ENCODE data around the gene IQCK.

Gene IQCK

DNA sequence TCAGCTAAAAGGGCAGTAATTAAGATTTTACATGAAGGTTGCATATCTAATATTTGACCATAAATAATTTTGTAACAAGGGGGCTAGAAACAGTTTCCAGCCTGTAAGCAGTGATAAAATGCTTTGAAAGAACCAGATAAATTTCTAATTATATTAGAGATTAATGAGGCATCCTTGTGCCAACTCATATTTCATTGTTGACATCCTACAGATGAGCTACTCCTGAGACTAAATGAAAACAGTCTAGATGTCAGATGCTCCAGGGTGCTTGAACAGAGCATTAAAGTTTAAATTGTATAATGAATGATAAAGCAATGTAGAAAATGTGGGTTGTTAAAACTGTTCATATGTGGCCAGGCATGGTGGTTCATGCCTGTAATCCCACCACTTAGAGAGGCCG, 23.3 kb downstream of the IQCK start:
- no peaks in the 10 kb centered on the region for H3K36me3 ChIP-seq (ENCODE audit: insufficient read depth, low read length)
- no peak for DNase-seq (ENCODE audit: low read depth, low spot score)
- H3K9ac ChIP-seq (ENCODE audit: insufficient read length), result no peak overlapping the region
- TF ChIP-seq EZH2 (IDR thresholded peaks at IDR 0.05) (no peak), FOXP2 (optimal IDR thresholded peaks at IDR 0.05; ENCODE audit: control extremely low read depth, extremely low read length, insufficient read depth) (no peak), POLR2AphosphoS5 (IDR thresholded peaks at IDR 0.05; ENCODE audit: borderline replicate concordance, low read depth, low read length) (no peak)
- H3K4me3 ChIP-seq, result no peak overlapping the region
- no peak overlapping the region for H3K27ac ChIP-seq
- no peaks in the 10 kb centered on the region for H3K9me3 ChIP-seq (ENCODE audit: low read depth, low read length)

DNA sequence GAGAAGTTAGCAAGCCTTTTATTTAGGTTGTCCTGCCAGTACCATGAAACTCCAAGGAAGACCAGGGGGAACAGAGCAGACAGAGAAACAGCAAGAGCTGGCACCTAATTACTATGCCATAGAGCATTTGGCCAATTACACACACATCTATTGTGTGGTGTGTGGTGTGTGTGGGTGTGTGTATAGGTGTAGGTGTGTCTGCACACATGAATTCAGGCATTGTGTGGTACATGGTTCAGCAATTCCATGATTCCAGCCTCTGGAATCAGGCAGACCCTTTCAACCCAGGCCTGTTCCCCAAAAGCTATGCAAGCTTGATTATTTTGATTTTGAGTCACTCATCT, 25.7 kb downstream of the IQCK start:
- no peak overlapping the region for H3K9ac ChIP-seq (ENCODE audit: insufficient read length)
- no peaks in the 10 kb centered on the region for H3K36me3 ChIP-seq (ENCODE audit: insufficient read depth, low read length)
- no peak overlapping the region for H3K4me3 ChIP-seq
- no peaks in the 10 kb centered on the region for H3K9me3 ChIP-seq (ENCODE audit: low read depth, low read length)
- TF ChIP-seq FOXP2 (optimal IDR thresholded peaks at IDR 0.05; ENCODE audit: control extremely low read depth, extremely low read length, insufficient read depth), result no peak
- TF ChIP-seq EZH2 (IDR thresholded peaks at IDR 0.05), result no peak
- no peak for DNase-seq (ENCODE audit: low read depth, low spot score)
- H3K27ac ChIP-seq, result no peak overlapping the region

DNA sequence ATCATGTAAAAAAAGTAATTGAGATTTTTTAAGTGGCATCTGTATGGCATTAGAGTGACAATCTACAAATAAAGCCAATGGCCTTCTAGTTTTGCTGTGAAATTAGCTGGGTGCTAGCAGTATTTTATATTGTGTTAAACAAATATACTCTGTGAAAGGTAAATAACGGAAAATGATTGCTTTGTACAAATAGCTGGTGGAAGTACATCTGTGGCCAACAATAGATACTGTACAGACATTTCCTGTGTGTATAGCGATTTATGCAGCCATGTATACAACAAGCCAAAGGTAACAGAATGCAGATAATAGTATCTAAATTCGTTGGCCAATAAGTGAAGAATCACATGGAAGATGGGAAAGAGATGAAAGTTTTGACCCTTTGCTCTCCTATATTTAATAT, 26.6 kb downstream of the IQCK start:
- no peak overlapping the region for H3K9ac ChIP-seq (ENCODE audit: insufficient read length)
- no peak overlapping the region for H3K4me3 ChIP-seq
- TF ChIP-seq EZH2 (IDR thresholded peaks at IDR 0.05) (no peak), FOXP2 (optimal IDR thresholded peaks at IDR 0.05; ENCODE audit: control extremely low read depth, extremely low read length, insufficient read depth) (no peak), POLR2AphosphoS5 (IDR thresholded peaks at IDR 0.05; ENCODE audit: borderline replicate concordance, low read depth, low read length) (no peak)
- H3K27ac ChIP-seq, result no peak overlapping the region
- H3K36me3 ChIP-seq (ENCODE audit: insufficient read depth, low read length), result no peaks in the 10 kb centered on the region
- no peak for DNase-seq (ENCODE audit: low read depth, low spot score)
- H3K9me3 ChIP-seq (ENCODE audit: low read depth, low read length), result no peaks in the 10 kb centered on the region

DNA sequence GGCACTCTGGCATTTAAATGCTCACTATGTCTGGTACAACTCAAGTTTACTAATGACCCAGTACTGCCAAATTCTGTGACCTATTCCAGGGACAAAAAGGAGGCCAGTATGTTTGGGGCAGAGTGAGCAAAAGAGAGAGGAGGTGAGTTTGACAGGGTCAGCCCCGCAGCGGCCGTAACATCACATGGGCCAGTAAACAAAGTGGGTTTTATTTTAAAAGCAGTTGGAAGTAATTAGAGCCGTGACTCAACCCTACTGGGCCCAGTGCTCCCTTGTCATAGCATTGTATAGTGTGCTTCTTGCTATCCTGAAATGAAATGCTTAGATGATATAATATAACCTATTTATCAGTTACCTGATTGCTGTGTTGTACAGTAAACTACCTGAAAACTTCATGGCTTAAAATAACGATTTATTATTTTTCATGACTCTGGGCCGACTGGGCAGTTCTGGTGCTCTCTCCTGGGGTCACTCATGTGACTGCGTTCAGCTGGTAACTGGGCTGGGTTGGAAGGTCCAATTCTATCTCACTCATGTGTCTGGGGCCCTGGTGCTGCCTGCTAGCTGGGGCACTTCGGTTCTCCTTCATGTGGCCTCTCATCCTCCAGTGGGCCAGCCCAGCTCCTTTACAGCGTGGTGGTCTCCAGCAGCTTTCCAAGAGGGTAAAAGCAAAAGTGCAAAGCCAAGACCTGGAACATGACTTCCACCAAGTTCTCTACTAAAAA, 27.4 kb downstream of the IQCK start:
- TF ChIP-seq EZH2 (IDR thresholded peaks at IDR 0.05) (no peak), POLR2AphosphoS5 (IDR thresholded peaks at IDR 0.05; ENCODE audit: borderline replicate concordance, low read depth, low read length) (no peak), FOXP2 (optimal IDR thresholded peaks at IDR 0.05; ENCODE audit: control extremely low read depth, extremely low read length, insufficient read depth) (no peak)

DNA sequence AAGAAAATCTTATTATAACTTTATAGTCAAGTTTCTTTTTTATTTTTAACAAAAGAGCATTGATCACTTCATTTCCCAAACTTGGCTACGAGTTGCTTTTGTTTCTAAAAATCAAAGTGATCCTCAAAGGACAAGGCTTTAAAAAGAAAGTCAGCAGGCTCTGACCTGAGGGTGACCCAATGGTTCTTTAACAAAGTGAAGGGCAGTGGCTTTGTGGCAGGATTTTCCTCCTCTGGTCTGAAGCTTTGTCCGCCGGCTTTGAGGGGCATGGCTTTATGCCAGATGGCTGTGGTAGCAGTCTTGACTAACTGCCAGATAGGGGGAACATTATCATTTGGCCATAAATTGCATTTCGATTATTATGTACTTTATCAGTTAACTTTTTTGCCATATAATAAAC, 28.5 kb downstream of the IQCK start:
- Histone ChIP-seq H3K4me3 (no peak overlapping the region), H3K9ac (ENCODE audit: insufficient read length) (no peak overlapping the region), H3K27ac (no peak overlapping the region), H3K9me3 (ENCODE audit: low read depth, low read length) (no peaks in the 10 kb centered on the region), H3K36me3 (ENCODE audit: insufficient read depth, low read length) (no peaks in the 10 kb centered on the region)
- TF ChIP-seq POLR2AphosphoS5 (IDR thresholded peaks at IDR 0.05; ENCODE audit: borderline replicate concordance, low read depth, low read length) (no peak), EZH2 (IDR thresholded peaks at IDR 0.05) (no peak), FOXP2 (optimal IDR thresholded peaks at IDR 0.05; ENCODE audit: control extremely low read depth, extremely low read length, insufficient read depth) (no peak)
- DNase-seq (ENCODE audit: low read depth, low spot score), result no peak

More for the DNA sequence above, 27.4 kb downstream of the IQCK start:
- no peak overlapping the region for H3K4me3 ChIP-seq
- no peaks in the 10 kb centered on the region for H3K36me3 ChIP-seq (ENCODE audit: insufficient read depth, low read length)
- H3K27ac ChIP-seq, result no peak overlapping the region
- H3K9me3 ChIP-seq (ENCODE audit: low read depth, low read length), result no peaks in the 10 kb centered on the region
- H3K9ac ChIP-seq (ENCODE audit: insufficient read length), result no peak overlapping the region
- DNase-seq (ENCODE audit: low read depth, low spot score), result no peak

DNA sequence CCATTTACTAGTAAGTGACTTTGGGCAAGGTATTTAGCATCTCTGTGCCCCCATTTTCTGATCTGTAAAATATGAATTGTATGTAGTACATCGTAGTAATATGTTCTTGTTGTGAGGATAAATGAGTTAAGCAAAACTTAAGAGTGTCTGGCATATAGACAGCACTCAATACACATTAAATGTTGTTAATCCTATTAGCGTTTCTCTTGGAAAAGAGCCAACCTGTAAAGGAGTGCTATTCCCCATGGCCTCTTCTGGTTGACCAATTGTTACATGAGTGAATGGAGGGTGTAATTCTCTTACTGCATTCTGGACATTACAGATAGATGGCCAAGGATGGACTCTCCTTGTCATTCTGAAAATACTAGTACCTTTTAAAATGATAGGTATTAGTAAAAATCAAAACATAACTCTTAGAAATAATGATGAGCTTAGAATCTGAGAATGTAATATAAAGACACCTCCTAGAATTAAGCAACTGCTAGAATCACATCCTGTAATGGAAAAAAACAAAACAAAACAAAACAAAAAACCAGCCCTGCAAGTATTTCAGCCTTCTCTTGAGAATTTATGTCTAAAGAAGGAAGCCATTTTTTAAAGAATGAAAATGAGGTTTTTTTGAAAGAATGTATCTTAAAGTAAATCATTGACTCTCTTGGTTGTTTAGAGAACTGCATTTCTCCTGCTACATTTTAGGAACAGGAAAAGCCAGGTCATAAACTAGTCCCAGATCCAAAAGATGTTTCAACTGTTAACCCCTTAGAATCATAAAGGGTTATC, 30.5 kb downstream of the IQCK start:
- DNase-seq (ENCODE audit: low read depth, low spot score), result no peak
- no peak for TF ChIP-seq POLR2AphosphoS5 (IDR thresholded peaks at IDR 0.05; ENCODE audit: borderline replicate concordance, low read depth, low read length)
- TF ChIP-seq FOXP2 (optimal IDR thresholded peaks at IDR 0.05; ENCODE audit: control extremely low read depth, extremely low read length, insufficient read depth), result no peak
- TF ChIP-seq EZH2 (IDR thresholded peaks at IDR 0.05), result no peak
- Histone ChIP-seq H3K9me3 (ENCODE audit: low read depth, low read length) (no peaks in the 10 kb centered on the region), H3K9ac (ENCODE audit: insufficient read length) (no peak overlapping the region), H3K27ac (no peak overlapping the region), H3K36me3 (ENCODE audit: insufficient read depth, low read length) (no peaks in the 10 kb centered on the region), H3K4me3 (no peak overlapping the region)

DNA sequence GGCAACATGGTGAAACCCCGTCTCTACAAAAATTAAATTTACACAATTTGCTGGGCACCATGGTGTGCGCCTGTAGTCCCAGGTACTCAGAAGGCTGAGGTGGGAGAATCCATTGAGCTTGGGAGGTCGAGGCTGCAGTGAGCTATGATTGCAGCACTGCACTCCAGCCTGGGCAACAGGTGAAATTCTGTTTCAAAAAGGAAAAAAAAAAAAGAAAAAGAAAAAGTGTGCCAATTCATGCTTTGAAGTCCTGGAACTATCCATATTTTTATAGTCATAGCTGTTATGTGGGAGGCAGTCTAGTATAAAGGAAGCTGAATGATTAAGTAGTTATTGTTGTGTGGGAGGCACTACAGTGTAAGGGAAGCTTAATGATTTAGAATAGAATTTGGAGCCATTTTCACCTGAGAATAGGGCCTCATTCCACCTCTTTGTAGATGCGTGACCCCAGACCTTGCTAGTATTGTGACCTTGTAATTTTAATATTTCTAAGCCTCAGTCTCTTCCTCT, 31.6 kb downstream of the IQCK start:
- Histone ChIP-seq H3K9me3 (ENCODE audit: low read depth, low read length) (no peaks in the 10 kb centered on the region), H3K9ac (ENCODE audit: insufficient read length) (no peak overlapping the region), H3K4me3 (no peak overlapping the region), H3K27ac (no peak overlapping the region), H3K36me3 (ENCODE audit: insufficient read depth, low read length) (no peaks in the 10 kb centered on the region)
- TF ChIP-seq EZH2 (IDR thresholded peaks at IDR 0.05) (no peak), POLR2AphosphoS5 (IDR thresholded peaks at IDR 0.05; ENCODE audit: borderline replicate concordance, low read depth, low read length) (no peak), FOXP2 (optimal IDR thresholded peaks at IDR 0.05; ENCODE audit: control extremely low read depth, extremely low read length, insufficient read depth) (no peak)
- DNase-seq (ENCODE audit: low read depth, low spot score), result no peak

DNA sequence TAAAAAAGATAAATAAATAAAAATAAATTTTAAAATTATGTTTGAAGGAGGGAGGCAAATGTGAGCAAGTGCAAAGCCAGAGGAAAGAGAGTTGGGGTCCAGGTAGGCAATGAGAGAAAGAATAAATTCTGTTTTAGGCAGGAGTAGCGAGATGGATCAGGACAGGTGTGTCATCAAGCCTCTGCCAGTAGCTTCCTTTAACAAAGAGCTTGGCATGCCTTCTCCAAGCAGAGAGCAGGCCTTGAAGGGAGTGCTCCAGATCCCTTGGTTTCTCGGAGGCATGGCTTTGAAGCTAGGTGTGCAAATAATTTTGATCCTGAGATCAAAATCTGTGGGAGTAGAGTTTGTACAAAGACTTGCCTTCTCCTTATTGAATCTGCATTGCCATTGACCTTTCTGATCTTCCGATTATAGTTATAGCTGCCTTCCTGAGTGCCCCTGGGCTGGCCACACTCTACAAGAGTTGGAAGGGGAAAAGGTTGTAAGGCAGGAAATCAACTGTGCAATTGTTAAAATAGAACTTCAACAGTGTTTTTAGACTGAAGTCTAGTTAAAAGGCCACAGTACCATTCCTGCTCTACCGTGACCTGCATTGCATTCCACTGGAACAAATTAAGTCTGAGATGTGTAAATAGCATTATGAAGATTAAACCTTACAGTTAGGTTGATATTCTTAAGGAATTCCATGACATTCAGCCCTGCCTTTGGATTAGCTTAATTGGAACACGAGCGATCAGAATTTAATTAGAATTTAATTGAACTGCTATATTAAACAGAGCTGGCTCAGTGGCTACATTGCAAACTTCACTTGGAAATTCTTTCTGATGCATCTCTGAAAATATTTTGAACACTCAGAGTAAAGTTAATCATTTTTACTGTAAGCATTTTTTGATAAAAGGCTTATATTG, 33.7 kb downstream of the IQCK start:
- H3K9me3 ChIP-seq (ENCODE audit: low read depth, low read length), result no peaks in the 10 kb centered on the region
- TF ChIP-seq EZH2 (IDR thresholded peaks at IDR 0.05), result no peak
- no peak for TF ChIP-seq POLR2AphosphoS5 (IDR thresholded peaks at IDR 0.05; ENCODE audit: borderline replicate concordance, low read depth, low read length)
- no peak for TF ChIP-seq FOXP2 (optimal IDR thresholded peaks at IDR 0.05; ENCODE audit: control extremely low read depth, extremely low read length, insufficient read depth)
- H3K36me3 ChIP-seq (ENCODE audit: insufficient read depth, low read length), result no peaks in the 10 kb centered on the region
- H3K4me3 ChIP-seq, result no peak overlapping the region
- no peak overlapping the region for H3K9ac ChIP-seq (ENCODE audit: insufficient read length)
- no peak overlapping the region for H3K27ac ChIP-seq
- DNase-seq (ENCODE audit: low read depth, low spot score), result no peak

Data from SK-N-MC (cell line).